ENCODE data around the gene NCR3LG1. TPM values are rescaled to one million over a fixed set of nuclear protein-coding genes. Genes with fewer than 3 reads are reported as not detected.

Gene NCR3LG1
- total RNA-seq, 2 donors from 2014 or later, result 2.0 to 3.6 TPM

GRCh38 chr11:17395978-17396377 is 44.4 kb downstream of the NCR3LG1 start:
- no peak for TF ChIP-seq CTCF (IDR thresholded peaks at IDR 0.05)

DNA sequence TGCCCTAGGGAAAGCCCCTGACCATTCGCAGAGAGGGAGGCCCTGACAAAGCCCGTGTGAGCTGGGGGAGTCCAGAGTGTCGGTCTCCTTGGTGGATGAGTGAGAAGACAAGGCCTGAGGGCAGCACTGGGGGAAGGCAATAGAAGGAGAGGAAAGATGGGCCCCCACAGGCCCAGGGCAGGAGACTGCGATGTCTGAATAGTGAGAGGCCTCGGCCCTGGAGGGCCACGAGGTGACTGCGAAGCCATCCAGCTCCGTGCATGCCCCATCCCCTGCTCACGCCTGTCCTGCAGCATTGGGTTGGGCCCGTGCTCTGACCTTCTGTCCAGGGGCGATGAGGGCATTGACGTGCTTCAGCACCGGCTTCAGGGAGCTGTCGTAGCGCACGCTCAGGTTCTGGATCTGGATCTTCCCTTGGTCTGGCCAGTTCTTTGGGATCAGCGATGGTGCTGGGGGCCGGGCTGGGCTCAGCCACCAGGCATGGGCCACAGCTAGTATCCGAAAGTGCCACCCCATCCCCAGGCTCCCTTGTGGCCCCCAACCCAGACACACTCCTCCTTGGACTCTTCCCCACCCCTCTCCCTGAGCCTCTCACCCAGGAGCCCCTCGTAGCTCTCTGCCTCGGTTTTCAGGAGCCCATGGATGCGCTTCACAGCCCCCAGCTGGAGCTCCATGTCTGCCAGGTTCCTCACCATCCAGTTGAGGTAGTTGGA is 45.2 kb downstream of the NCR3LG1 start:
- H3K27me3 ChIP-seq, result no peaks in the 10 kb centered on the region
- H3K4me3 ChIP-seq, result no peak overlapping the region
- no peak for TF ChIP-seq CTCF (IDR thresholded peaks at IDR 0.05)
- H3K36me3 ChIP-seq, result no peaks in the 10 kb centered on the region
- no peaks in the 10 kb centered on the region for H3K9me3 ChIP-seq
- DNase-seq (ENCODE audit: low spot score), result no peak
- no peak overlapping the region for H3K27ac ChIP-seq
- H3K4me1 ChIP-seq, result peaks cover 0 to 12% of the 10 kb centered on the region in 2 donors

More at GRCh38 chr11:17395978-17396377, 44.4 kb downstream of the NCR3LG1 start:
- no peak for DNase-seq (ENCODE audit: low spot score)
- H3K27me3 ChIP-seq, result no peaks in the 10 kb centered on the region
- H3K36me3 ChIP-seq, result no peaks in the 10 kb centered on the region
- no peak overlapping the region for H3K4me3 ChIP-seq
- no peaks in the 10 kb centered on the region for H3K9me3 ChIP-seq
- H3K4me1 ChIP-seq, result peaks cover 0 to 4% of the 10 kb centered on the region in 2 donors
- no peak overlapping the region for H3K27ac ChIP-seq

GRCh38 chr11:17397311-17398002 is 45.9 kb downstream of the NCR3LG1 start:
- H3K4me3 ChIP-seq, result no peak overlapping the region
- DNase-seq (ENCODE audit: low spot score), result no peak
- no peak overlapping the region for H3K27ac ChIP-seq
- no peaks in the 10 kb centered on the region for H3K9me3 ChIP-seq
- TF ChIP-seq CTCF (IDR thresholded peaks at IDR 0.05), result no peak
- no peaks in the 10 kb centered on the region for H3K36me3 ChIP-seq
- H3K27me3 ChIP-seq, result no peaks in the 10 kb centered on the region
- H3K4me1 ChIP-seq, result peaks cover 0 to 12% of the 10 kb centered on the region in 2 donors

GRCh38 chr11:17399236-17399635 is 47.6 kb downstream of the NCR3LG1 start:
- no peak for DNase-seq (ENCODE audit: low spot score)
- Histone ChIP-seq H3K27me3 (no peaks in the 10 kb centered on the region), H3K9me3 (no peaks in the 10 kb centered on the region), H3K4me1 (peaks cover 0 to 12% of the 10 kb centered on the region in 2 donors), H3K27ac (no peak overlapping the region), H3K36me3 (no peaks in the 10 kb centered on the region), H3K4me3 (no peak overlapping the region)
- no peak for TF ChIP-seq CTCF (IDR thresholded peaks at IDR 0.05)

- H3K27me3 ChIP-seq, result no peaks in the 10 kb centered on the region
- no peak overlapping the region for H3K4me3 ChIP-seq
- peaks cover 0 to 19% of the 10 kb centered on the region in 2 donors for H3K4me1 ChIP-seq
- H3K27ac ChIP-seq, result no peak overlapping the region
- no peak for DNase-seq (ENCODE audit: low spot score)
- TF ChIP-seq CTCF (IDR thresholded peaks at IDR 0.05), result no peak
- no peaks in the 10 kb centered on the region for H3K36me3 ChIP-seq
- H3K9me3 ChIP-seq, result no peaks in the 10 kb centered on the region
These were observed 48.6 kb downstream of the NCR3LG1 start for GRCh38 chr11:17400048-17400775.
